ENCODE data around the gene FAM163B.

Gene FAM163B

GRCh38 chr9:133615186-133615585 lies 6.0 kb upstream of the FAM163B start:
- DNase-seq: no peak

- no peak for DNase-seq
Observed at GRCh38 chr9:133614678-133615077, 5.5 kb upstream of the FAM163B start.

GRCh38 chr9:133614056-133614455 lies 4.9 kb upstream of the FAM163B start:
- no peak for DNase-seq

GRCh38 chr9:133613432-133613831 lies 4.2 kb upstream of the FAM163B start:
- DNase-seq: no peak

GRCh38 chr9:133612816-133613215 lies 3.6 kb upstream of the FAM163B start:
- no peak for DNase-seq

- no peak for DNase-seq
Observed at GRCh38 chr9:133612051-133612450, 2.9 kb upstream of the FAM163B start.

GRCh38 chr9:133610845-133611244 lies 1.7 kb upstream of the FAM163B start:
- no peak for DNase-seq

- no peak for DNase-seq
Observed at GRCh38 chr9:133608889-133609288, 300 bp downstream of the FAM163B start.

GRCh38 chr9:133608382-133608781 lies 807 bp downstream of the FAM163B start:
- no peak for DNase-seq

- no peak for DNase-seq
Observed at GRCh38 chr9:133607976-133608375, 1.2 kb downstream of the FAM163B start.

- DNase-seq: no peak
Observed at GRCh38 chr9:133607381-133607780, 1.8 kb downstream of the FAM163B start.

GRCh38 chr9:133606708-133607025 lies 2.5 kb downstream of the FAM163B start:
- DNase-seq: no peak

- DNase-seq: no peak
Observed at GRCh38 chr9:133605856-133606707, 3.1 kb downstream of the FAM163B start.

GRCh38 chr9:133605446-133605845 lies 3.7 kb downstream of the FAM163B start:
- DNase-seq: no peak

GRCh38 chr9:133604856-133605255 lies 4.3 kb downstream of the FAM163B start:
- DNase-seq: no peak

- peak in 1 of 2 donors; percentile 36 for DNase-seq
Observed at GRCh38 chr9:133604214-133604613, 5.0 kb downstream of the FAM163B start.

- no peak for DNase-seq
Observed at GRCh38 chr9:133603135-133603927, 5.9 kb downstream of the FAM163B start.

GRCh38 chr9:133602277-133602676 lies 6.9 kb downstream of the FAM163B start:
- DNase-seq: no peak

- DNase-seq: no peak
Observed at GRCh38 chr9:133601746-133602145, 7.4 kb downstream of the FAM163B start.

GRCh38 chr9:133600739-133601138 lies 8.4 kb downstream of the FAM163B start:
- no peak for DNase-seq

- DNase-seq: no peak
Observed at GRCh38 chr9:133599470-133600173, 9.6 kb downstream of the FAM163B start.

- DNase-seq: no peak
Observed at GRCh38 chr9:133598978-133599377, 10.2 kb downstream of the FAM163B start.

GRCh38 chr9:133597316-133597957 lies 11.8 kb downstream of the FAM163B start:
- DNase-seq: no peak

Data from CD4-positive, alpha-beta T cell treated with Interferon alpha-2 for 1 hour (primary cell).